DND-41 (cell line): ENCODE measurements around the gene OR1K1.

Experiments used
- ATAC-seq: fragments of 200-7000 bp; cut with Tn5 transposase; 3 replicates; pipeline ENCODE4 v1.9.1; 2021; ENCODE audit warnings: low read depth; ENCODE audit not compliant: insufficient read depth
- DNase-seq: peaks from one replicate; pipeline ENCODE4 v3.0.0-alpha.2; 2020
- H2AFZ ChIP-seq: 2 replicates; pipeline ENCODE4 v1.6.0; 2012; ENCODE audit warnings: low read depth, low read length
- H3K27ac ChIP-seq: 2 replicates; pipeline ENCODE4 v1.5.1; 2012; ENCODE audit warnings: low read length, inconsistent platforms
- H3K27me3 ChIP-seq: fragments of 200-600 bp; sonication (generic); 2 replicates; pipeline ENCODE4 v1.6.0; 2012; ENCODE audit warnings: low read length, mild to moderate bottlenecking, inconsistent platforms; ENCODE audit not compliant: insufficient read depth, poor library complexity
- H3K36me3 ChIP-seq: 2 replicates; pipeline ENCODE4 v1.5.1; 2012; ENCODE audit warnings: low read length, inconsistent platforms; ENCODE audit not compliant: insufficient read depth
- H3K4me1 ChIP-seq: 2 replicates; pipeline ENCODE4 v1.5.1; 2012; ENCODE audit warnings: mild to moderate bottlenecking, low read length; ENCODE audit not compliant: insufficient read depth
- H3K4me2 ChIP-seq: 2 replicates; pipeline ENCODE4 v1.6.0; 2012; ENCODE audit warnings: mild to moderate bottlenecking, moderate library complexity, low read length, inconsistent platforms; ENCODE audit not compliant: insufficient read depth
- H3K4me3 ChIP-seq, 2 experiments: fragments of 200-600 bp in 1 of 2; shearing (Covaris generic) in 1 of 2; 2 replicates each; pipeline ENCODE4 v1.5.1; 2012 to 2016; ENCODE audit warnings: inconsistent platforms in 2 of 2, low read length in 2 of 2, mild to moderate bottlenecking in 2 of 2, low read depth in 1 of 2, moderate library complexity in 1 of 2
- H3K79me2 ChIP-seq: 2 replicates; pipeline ENCODE4 v1.6.0; 2012; ENCODE audit warnings: low read length, inconsistent platforms; ENCODE audit not compliant: insufficient read depth
- H3K9ac ChIP-seq: 2 replicates; pipeline ENCODE4 v1.6.0; 2012; ENCODE audit warnings: low read depth, mild to moderate bottlenecking, inconsistent platforms, low read length, moderate library complexity
- H3K9me3 ChIP-seq: 2 replicates; pipeline ENCODE4 v1.5.1; 2012; ENCODE audit warnings: low read length, moderate library complexity, mild to moderate bottlenecking, inconsistent platforms; ENCODE audit not compliant: insufficient read depth, severe bottlenecking
- H4K20me1 ChIP-seq: 2 replicates; pipeline ENCODE4 v1.6.0; 2012; ENCODE audit warnings: low read length; ENCODE audit not compliant: insufficient read depth
- EZH2 ChIP-seq: IDR thresholded peaks from 3 replicates; pipeline ENCODE4 v1.6.1; 2012; ENCODE audit warnings: borderline replicate concordance, low read depth, mild to moderate bottlenecking, moderate library complexity, low read length, inconsistent platforms; ENCODE audit not compliant: severe bottlenecking
- TF ChIP-seq, protein P1 (sequence below): IDR thresholded peaks from 2 replicates; pipeline ENCODE4 v1.5.1; 2012; ENCODE audit warnings: borderline replicate concordance, low read length, moderate library complexity, mild to moderate bottlenecking; ENCODE audit not compliant: poor library complexity, severe bottlenecking; ENCODE audit errors: extremely low read depth

The OR1K1 gene

DNA sequence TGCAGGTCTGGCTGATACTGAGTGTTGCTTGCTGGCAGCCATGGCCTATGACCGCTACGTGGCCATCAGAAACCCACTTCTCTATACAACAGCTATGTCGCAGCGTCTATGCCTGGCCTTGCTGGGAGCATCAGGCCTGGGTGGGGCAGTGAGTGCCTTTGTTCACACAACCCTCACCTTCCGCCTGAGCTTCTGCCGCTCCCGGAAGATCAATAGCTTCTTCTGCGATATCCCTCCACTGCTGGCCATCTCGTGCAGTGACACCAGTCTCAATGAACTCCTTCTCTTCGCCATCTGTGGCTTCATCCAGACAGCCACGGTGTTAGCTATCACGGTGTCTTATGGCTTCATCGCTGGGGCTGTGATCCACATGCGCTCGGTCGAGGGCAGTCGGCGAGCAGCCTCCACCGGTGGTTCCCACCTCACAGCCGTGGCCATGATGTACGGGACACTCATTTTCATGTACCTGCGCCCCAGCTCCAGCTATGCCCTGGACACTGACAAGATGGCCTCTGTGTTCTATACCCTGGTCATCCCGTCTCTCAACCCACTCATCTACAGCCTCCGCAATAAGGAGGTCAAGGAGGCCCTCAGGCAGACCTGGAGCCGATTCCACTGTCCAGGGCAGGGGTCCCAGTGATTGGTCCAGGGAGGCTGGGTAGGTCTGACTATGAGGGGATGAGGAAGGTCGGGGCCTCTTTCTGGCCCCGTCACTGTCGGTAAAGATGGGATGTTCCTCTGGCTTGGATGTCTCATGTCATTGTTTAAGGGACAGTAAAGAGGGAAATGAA lies 10.5 kb upstream of the OR1K1 start:
- DNase-seq (no peak), ATAC-seq (no peak)
- no peak for TF ChIP-seq EZH2
- TF ChIP-seq, protein P1, sequence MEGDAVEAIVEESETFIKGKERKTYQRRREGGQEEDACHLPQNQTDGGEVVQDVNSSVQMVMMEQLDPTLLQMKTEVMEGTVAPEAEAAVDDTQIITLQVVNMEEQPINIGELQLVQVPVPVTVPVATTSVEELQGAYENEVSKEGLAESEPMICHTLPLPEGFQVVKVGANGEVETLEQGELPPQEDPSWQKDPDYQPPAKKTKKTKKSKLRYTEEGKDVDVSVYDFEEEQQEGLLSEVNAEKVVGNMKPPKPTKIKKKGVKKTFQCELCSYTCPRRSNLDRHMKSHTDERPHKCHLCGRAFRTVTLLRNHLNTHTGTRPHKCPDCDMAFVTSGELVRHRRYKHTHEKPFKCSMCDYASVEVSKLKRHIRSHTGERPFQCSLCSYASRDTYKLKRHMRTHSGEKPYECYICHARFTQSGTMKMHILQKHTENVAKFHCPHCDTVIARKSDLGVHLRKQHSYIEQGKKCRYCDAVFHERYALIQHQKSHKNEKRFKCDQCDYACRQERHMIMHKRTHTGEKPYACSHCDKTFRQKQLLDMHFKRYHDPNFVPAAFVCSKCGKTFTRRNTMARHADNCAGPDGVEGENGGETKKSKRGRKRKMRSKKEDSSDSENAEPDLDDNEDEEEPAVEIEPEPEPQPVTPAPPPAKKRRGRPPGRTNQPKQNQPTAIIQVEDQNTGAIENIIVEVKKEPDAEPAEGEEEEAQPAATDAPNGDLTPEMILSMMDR, result no peak
- no peak overlapping the region for H3K27ac ChIP-seq
- no peak overlapping the region for H3K4me3 ChIP-seq
- no peaks in the 10 kb centered on the region for H3K4me1 ChIP-seq
- H3K36me3 ChIP-seq, result no peaks in the 10 kb centered on the region
- H3K79me2 ChIP-seq, result no peaks in the 10 kb centered on the region
- H3K9ac ChIP-seq, result no peak overlapping the region
- H2AFZ ChIP-seq, result no peak overlapping the region
- no peaks in the 10 kb centered on the region for H3K9me3 ChIP-seq
- H3K4me2 ChIP-seq, result no peak overlapping the region
- H4K20me1 ChIP-seq, result no peaks in the 10 kb centered on the region
- no peaks in the 10 kb centered on the region for H3K27me3 ChIP-seq

GRCh38 chr9:122791872-122792669 lies 7.9 kb upstream of the OR1K1 start:
- Histone ChIP-seq H3K4me3 (no peak overlapping the region), H3K9me3 (no peaks in the 10 kb centered on the region), H3K27ac (no peak overlapping the region), H3K4me1 (no peaks in the 10 kb centered on the region), H2AFZ (no peak overlapping the region), H3K79me2 (no peaks in the 10 kb centered on the region), H3K4me2 (no peak overlapping the region), H4K20me1 (no peaks in the 10 kb centered on the region), H3K9ac (no peak overlapping the region), H3K27me3 (no peaks in the 10 kb centered on the region), H3K36me3 (no peaks in the 10 kb centered on the region)
- no peak for DNase-seq
- no peak for ATAC-seq
- TF ChIP-seq, protein P1, result no peak
- TF ChIP-seq EZH2, result no peak

GRCh38 chr9:122797316-122798063 lies 2.4 kb upstream of the OR1K1 start:
- TF ChIP-seq EZH2, result no peak
- TF ChIP-seq, protein P1, result no peak
- H2AFZ ChIP-seq, result no peak overlapping the region
- no peak overlapping the region for H3K4me3 ChIP-seq
- no peaks in the 10 kb centered on the region for H3K9me3 ChIP-seq
- no peaks in the 10 kb centered on the region for H3K79me2 ChIP-seq
- H3K27ac ChIP-seq, result no peak overlapping the region
- DNase-seq, result no peak
- H4K20me1 ChIP-seq, result no peaks in the 10 kb centered on the region
- H3K9ac ChIP-seq, result no peak overlapping the region
- H3K4me1 ChIP-seq, result no peaks in the 10 kb centered on the region
- ATAC-seq, result no peak
- no peaks in the 10 kb centered on the region for H3K27me3 ChIP-seq
- H3K4me2 ChIP-seq, result no peak overlapping the region
- no peaks in the 10 kb centered on the region for H3K36me3 ChIP-seq
